ENCODE measurements around the gene CLDND1.

Gene CLDND1

DNA sequence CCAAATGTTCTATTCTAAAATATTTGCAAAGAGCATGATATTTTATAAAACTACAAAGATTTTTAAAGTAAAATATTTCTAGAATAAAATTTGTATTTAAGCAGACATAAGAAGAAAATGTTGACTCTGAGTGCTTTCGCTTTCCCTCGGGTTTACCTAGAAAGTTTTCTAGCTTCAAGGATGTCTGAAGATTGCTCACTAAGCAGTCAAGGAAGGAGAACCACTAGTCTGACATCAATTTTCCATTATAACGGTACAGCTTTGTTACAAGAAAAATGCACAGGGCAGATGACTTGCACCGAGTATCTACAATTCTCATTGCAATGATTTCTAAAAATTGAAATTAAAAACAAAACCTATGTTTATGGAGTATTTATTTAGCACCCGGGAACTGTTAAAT lies 23.2 kb upstream of the CLDND1 start (continued):
- TF ChIP-seq, protein P1, sequence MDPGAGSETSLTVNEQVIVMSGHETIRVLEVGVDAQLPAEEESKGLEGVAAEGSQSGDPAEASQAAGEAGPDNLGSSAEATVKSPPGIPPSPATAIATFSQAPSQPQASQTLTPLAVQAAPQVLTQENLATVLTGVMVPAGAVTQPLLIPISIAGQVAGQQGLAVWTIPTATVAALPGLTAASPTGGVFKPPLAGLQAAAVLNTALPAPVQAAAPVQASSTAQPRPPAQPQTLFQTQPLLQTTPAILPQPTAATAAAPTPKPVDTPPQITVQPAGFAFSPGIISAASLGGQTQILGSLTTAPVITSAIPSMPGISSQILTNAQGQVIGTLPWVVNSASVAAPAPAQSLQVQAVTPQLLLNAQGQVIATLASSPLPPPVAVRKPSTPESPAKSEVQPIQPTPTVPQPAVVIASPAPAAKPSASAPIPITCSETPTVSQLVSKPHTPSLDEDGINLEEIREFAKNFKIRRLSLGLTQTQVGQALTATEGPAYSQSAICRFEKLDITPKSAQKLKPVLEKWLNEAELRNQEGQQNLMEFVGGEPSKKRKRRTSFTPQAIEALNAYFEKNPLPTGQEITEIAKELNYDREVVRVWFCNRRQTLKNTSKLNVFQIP (CRISPR knock-in tag; IDR thresholded peaks at IDR 0.05; ENCODE audit: borderline replicate concordance, low read depth) = no peak
- TF ChIP-seq SNAI2 (CRISPR knock-in tag; IDR thresholded peaks at IDR 0.05) = no peak

- no peak for ATAC-seq
- TF ChIP-seq RARB (CRISPR knock-in tag; IDR thresholded peaks at IDR 0.05) (no peak), GLIS3 (CRISPR knock-in tag; IDR thresholded peaks at IDR 0.05) (no peak), BACH2 (CRISPR knock-in tag; IDR thresholded peaks at IDR 0.05; ENCODE audit: borderline replicate concordance) (no peak), CREB5 (CRISPR knock-in tag; IDR thresholded peaks at IDR 0.05; ENCODE audit: low read depth) (no peak), OSR1 (CRISPR knock-in tag; IDR thresholded peaks at IDR 0.05) (no peak), CSDC2 (CRISPR knock-in tag; IDR thresholded peaks at IDR 0.05) (no peak), TOX (CRISPR knock-in tag; IDR thresholded peaks at IDR 0.05; ENCODE audit: borderline replicate concordance) (no peak), ZNF8 (CRISPR knock-in tag; IDR thresholded peaks at IDR 0.05) (no peak), ZNF70 (CRISPR knock-in tag; IDR thresholded peaks at IDR 0.05) (no peak), ISL1 (CRISPR knock-in tag; IDR thresholded peaks at IDR 0.05) (no peak), PATZ1 (CRISPR knock-in tag; IDR thresholded peaks at IDR 0.05; ENCODE audit: borderline replicate concordance) (no peak)
- TF ChIP-seq, protein P1 (CRISPR knock-in tag; IDR thresholded peaks at IDR 0.05; ENCODE audit: borderline replicate concordance, low read depth) = no peak
Measured at GRCh38 chr3:98542623-98543022, 19.9 kb upstream of the CLDND1 start.

DNA sequence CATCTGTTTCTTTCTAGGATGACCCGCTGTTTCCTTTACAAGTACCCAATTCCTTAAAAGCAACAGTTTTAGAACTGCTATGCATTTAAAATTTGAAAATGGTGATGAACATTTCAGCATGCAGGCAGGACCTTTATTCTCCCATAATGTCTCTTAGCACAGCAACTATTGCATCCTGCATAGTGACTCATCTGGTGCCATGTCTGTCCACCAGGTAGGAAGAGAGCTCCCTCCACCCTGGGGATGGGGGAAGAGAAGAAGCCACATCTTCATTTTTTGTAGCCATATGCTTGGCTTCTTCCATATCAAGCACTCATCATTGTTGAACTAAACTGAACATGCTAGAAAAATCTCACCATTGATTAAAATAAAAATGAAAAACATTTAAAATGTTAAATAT lies 19.0 kb upstream of the CLDND1 start:
- no peak for TF ChIP-seq ESRRG (CRISPR knock-in tag; IDR thresholded peaks at IDR 0.05)
- no peak for TF ChIP-seq CSRNP3 (CRISPR knock-in tag; IDR thresholded peaks at IDR 0.05)
- no peak for TF ChIP-seq ZNF70 (CRISPR knock-in tag; IDR thresholded peaks at IDR 0.05)
- TF ChIP-seq SNAI2 (CRISPR knock-in tag; IDR thresholded peaks at IDR 0.05) = no peak
- TF ChIP-seq ZNF8 (CRISPR knock-in tag; IDR thresholded peaks at IDR 0.05) = no peak
- TF ChIP-seq BACH2 (CRISPR knock-in tag; IDR thresholded peaks at IDR 0.05; ENCODE audit: borderline replicate concordance) = no peak
- TF ChIP-seq PATZ1 (CRISPR knock-in tag; IDR thresholded peaks at IDR 0.05; ENCODE audit: borderline replicate concordance) = no peak
- TF ChIP-seq ZFP30 (CRISPR knock-in tag; IDR thresholded peaks at IDR 0.05) = no peak
- TF ChIP-seq TOX (CRISPR knock-in tag; IDR thresholded peaks at IDR 0.05; ENCODE audit: borderline replicate concordance) = no peak
- TF ChIP-seq PPARA (CRISPR knock-in tag; IDR thresholded peaks at IDR 0.05; ENCODE audit: borderline replicate concordance) = no peak
- TF ChIP-seq, protein P2, sequence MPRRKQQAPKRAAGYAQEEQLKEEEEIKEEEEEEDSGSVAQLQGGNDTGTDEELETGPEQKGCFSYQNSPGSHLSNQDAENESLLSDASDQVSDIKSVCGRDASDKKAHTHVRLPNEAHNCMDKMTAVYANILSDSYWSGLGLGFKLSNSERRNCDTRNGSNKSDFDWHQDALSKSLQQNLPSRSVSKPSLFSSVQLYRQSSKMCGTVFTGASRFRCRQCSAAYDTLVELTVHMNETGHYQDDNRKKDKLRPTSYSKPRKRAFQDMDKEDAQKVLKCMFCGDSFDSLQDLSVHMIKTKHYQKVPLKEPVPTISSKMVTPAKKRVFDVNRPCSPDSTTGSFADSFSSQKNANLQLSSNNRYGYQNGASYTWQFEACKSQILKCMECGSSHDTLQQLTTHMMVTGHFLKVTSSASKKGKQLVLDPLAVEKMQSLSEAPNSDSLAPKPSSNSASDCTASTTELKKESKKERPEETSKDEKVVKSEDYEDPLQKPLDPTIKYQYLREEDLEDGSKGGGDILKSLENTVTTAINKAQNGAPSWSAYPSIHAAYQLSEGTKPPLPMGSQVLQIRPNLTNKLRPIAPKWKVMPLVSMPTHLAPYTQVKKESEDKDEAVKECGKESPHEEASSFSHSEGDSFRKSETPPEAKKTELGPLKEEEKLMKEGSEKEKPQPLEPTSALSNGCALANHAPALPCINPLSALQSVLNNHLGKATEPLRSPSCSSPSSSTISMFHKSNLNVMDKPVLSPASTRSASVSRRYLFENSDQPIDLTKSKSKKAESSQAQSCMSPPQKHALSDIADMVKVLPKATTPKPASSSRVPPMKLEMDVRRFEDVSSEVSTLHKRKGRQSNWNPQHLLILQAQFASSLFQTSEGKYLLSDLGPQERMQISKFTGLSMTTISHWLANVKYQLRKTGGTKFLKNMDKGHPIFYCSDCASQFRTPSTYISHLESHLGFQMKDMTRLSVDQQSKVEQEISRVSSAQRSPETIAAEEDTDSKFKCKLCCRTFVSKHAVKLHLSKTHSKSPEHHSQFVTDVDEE (CRISPR knock-in tag; IDR thresholded peaks at IDR 0.05) = no peak
- TF ChIP-seq GLIS3 (CRISPR knock-in tag; IDR thresholded peaks at IDR 0.05) = no peak
- no peak for TF ChIP-seq ZNF565 (CRISPR knock-in tag; conservative IDR thresholded peaks at IDR 0.05; ENCODE audit: low read depth)
- no peak for ATAC-seq

Measured in SK-N-SH treated with all-trans-retinoic acid at 6 μM for 48 hours (cell line).